ENCODE results near the gene MTA1. TPM values are rescaled to one million over a fixed set of nuclear protein-coding genes. Genes with fewer than 3 reads are reported as not detected.

MTA1 gene
- total RNA-seq, 1 donor from 2014 or later, result 23.5 TPM

DNA sequence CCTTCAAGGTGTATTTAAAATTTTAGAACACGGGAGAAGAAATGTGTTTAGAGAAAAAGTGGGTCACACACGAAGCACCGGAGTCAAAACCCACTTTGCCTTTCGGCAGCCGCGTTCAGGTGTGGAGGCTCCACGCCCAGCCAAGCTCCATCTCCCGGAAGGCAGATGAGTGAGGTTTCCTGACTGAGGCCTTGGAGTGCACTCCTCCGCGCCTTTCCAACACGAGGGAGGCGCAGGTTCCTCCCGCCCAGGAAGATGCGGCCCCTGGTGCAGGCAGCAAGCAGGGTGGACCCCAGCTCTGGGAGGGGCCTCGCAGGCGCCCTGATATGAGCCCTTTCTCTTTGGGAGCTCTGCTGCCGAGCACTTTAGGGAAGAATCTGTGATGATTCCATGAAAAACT lies 22.5 kb downstream of the MTA1 start:
- no peak for DNase-seq (ENCODE audit: low read depth in 2 of 2)

DNA sequence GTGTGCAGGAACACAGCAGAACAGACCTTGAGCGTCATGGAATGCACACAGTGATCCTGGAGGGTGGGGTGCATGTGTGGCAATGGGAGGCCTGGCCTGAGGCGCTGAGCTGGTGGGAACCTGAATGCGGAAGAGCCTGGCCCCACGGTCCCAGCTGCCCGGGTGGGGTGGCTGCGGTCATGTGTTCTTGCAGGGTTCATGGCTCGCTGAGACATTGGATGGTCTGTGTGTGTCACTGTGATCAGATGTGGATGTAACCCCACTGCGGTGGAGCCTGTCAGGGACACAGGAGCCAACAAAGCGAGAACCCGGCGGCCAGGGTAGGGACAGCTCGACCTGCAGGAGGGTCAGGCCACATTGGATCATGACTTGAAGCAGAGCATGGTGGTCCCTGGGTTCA lies 23.2 kb downstream of the MTA1 start:
- no peak for DNase-seq (ENCODE audit: low read depth in 2 of 2)

DNA sequence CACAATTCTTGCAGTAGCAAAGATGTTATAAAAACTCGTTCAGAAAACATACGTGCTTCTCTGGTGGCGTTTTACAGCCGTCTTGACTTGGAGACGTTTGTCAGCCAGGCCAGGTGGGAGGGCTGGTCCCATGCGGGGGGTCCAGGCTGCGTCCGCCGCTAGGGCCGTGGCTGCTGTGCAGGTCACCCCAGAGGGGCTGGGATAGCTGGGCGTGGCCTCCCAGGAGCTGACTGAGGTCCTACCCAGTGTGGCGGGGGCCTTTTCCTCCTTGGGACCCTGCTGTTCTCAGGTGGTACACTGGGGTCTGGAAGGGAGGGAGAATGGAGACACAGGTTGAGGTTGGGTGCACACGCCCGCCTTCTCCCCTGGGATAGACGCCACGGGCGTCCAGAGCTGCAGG lies 25.2 kb downstream of the MTA1 start:
- DNase-seq (ENCODE audit: low read depth in 2 of 2), result no peak

DNA sequence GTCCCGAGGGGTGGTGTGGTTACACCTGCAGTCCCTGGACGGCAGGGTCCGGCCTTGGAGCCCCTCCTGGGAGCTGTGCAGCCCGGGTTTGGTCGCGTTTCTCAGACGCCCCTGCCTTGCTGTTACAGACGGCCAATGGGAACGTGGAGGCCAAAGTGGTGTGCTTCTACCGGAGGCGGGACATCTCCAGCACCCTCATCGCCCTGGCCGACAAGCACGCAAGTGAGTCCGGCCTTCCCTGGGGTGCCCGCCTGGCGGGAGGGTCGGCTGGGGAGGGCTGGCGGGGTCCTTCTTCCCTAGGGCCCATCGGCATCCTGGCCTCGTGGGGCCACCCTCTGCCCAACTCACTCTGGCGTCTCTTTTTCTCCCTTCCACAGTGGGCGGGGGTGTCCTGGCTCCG lies 25.7 kb downstream of the MTA1 start:
- no peak for DNase-seq (ENCODE audit: low read depth in 2 of 2)

DNA sequence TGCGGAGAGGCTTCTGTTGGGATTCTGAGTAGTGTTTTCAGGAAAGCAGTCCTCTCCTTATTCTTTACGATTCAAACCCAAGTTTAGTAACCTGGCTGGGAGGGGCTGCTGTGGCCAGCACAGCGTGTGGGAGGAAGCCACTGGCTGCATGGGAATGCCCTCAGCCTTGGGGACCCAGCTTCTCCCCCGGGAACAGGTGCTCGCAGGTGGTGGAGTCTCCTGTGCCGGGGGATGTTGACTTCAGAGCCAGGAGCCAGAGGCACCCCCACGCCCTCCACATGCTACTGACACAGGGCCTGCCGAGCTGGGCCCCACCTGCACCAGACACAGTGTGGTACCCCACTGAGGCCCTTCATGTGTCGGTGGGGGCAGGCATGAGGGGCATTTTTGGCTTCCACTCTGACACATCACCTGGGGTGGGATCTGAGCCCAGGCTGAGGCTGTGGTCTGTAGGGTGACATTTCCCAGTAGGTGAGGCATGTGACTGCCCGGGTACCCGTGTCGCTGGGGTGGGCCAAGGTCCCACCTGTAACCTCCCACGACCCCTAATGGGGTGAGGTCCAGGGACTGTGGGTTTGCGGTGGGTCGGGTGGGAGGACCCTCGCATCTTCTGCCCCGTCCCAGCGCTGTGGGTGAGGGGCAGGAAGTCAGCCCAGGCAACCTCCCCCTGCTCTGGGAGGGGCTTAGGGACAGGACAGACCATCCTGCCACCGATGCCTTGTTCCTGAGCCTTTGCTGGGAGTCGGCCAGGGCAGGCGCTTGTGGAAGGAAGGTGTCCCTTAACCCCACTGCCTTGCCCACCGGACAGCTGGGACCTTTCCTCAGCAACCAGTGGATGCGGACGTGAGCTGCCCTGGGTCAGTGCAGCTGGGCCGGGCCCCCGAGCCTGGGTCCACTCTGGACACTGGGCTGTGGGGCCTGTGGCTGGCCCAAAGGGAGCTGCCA lies 26.5 kb downstream of the MTA1 start:
- no peak for DNase-seq (ENCODE audit: low read depth in 2 of 2)

DNA sequence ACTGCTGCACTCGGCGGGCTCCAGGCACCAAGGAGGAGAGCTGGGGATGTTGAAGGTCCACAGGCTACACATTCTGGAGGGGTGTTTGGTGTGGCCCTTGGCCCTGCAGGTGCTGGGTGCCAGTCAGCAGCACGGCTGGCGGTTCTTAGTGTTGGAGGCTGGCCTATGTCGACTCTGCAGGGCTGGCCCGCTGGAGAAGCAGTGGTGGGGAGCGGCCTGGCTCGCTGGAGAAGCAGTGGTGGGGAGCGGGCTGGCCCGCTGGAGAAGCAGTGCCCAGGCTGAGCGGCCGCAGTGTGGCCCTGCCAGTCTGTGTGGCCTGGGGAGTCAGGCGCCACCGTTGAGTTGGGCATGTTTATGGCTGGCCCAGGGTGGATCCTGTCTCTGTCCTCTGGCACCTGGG lies 27.3 kb downstream of the MTA1 start:
- DNase-seq (ENCODE audit: low read depth in 2 of 2), result no peak

DNA sequence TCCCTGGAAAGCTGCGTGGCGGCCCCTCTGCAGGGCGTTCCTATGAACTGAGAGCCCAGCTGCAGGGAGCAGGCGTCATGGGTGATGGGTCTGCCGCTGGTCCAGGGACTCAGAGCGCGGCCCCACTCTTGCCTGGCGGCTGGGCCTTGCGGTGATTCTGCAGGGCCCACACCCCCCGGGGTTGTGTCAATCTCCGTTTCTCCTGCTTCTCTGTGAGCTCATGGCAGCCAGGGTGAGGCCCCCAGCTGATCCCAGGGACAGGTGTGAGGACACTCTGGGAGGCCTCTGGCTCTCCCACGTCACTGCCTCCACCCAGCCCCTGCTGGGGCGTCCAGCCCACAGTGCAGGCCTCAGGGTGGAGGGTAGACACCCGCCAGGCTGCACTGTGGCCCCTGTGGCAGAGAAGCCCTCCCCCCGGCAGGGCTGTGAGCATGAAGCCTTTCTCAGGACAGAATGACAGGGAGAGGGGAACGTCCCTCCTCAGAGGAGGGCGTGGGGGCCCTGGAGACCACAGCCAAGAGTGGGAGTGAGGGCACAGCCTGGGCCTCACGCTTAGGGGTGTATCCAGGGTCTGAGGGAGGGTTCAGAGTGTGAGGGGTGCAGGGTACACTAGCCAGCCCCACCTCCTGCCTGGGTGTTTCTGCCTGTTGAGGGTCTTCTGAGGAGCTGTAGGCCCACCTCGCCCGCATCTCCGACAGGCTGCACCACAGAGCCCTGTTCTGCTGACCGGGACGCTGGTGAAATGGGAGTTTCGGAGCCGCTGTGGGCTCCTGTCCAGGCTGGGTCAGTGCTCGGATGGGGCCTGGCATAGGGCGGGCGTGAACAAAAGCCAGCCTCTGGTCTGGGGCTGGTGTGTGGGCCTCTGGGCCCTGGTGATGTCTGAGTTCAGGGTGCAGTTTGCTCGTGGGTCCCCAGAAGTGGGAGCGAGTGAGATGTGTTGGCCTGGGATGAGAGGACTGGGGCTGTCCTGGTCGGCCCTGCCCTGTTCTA lies 28.3 kb downstream of the MTA1 start:
- DNase-seq (ENCODE audit: low read depth in 2 of 2), result no peak

DNA sequence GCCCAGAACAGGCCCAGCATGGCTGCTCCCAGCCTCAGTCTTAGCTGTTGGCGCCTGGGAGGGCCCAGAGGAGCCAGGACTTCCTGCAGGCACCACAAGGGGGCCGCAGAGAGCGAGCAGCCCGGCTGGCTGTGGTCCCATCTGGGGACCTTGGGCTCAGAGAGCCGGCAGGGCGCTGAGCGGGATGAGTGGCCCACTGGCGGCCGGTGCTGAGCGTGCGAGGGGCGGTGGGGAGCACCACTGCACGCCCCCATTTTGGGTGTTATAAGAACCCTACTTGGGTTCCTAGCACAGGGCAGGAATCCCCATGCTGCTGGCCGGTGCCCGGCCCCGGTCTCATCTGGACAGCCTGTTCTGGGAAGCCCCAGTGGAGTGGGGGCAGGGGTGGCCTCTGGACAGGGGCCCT lies 29.1 kb downstream of the MTA1 start:
- DNase-seq (ENCODE audit: low read depth in 2 of 2), result peak in 1 of 2 donors; percentile 71

DNA sequence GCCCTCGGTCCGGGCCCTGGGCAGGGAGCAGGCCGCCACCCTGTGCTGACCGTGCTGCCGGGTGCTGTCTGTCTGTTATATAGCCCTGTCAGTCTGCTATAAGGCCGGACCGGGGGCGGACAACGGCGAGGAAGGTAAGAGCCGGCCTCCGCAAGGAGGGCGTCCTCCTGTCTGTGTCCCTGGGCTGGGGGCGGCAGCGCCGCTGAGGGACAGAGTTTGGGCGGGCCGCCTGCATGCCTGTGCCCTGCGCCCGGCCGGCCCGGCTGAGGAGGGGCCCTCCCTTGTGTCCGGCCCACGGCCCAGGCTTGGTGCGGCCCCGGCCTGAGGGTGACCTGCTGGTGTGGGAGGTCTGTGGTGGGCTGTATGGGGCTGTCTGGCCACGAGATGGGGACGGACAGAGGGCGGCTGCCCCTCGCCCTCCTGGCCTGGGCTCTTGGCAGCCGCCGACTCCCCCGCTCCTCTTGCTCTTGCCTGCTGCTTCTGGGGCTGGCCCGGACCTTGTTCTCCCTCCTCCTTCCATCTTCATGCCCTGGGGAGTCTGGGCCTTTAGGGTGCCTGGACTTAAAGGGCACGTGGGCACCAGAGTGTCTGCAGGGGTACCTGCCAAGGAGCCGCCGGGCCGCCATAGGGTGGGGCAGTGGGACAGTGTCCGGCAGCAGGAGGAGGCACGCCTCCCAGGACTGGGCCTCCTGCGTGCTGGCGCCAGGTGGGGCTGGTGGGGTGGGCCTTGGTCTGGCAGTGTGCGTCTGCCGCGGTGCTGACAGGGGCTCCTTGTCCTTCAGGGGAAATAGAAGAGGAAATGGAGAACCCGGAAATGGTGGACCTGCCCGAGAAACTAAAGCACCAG lies 29.9 kb downstream of the MTA1 start:
- DNase-seq (ENCODE audit: low read depth in 2 of 2), result no peak

DNA sequence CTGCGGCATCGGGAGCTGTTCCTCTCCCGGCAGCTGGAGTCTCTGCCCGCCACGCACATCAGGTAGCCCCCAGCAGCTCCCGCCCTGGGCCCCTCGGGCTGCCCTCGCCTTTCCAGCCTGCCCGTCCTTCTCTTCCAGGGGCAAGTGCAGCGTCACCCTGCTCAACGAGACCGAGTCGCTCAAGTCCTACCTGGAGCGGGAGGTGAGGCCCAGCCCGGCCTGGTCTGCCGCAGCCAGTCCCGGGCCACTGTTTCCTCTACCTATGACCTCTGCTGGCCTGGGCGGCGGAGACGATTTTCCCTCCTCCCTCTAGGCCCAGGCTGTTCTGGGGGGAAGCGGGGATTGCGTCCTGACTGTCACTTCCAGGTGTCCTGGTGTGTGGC lies 30.5 kb downstream of the MTA1 start:
- no peak for DNase-seq (ENCODE audit: low read depth in 2 of 2)

DNA sequence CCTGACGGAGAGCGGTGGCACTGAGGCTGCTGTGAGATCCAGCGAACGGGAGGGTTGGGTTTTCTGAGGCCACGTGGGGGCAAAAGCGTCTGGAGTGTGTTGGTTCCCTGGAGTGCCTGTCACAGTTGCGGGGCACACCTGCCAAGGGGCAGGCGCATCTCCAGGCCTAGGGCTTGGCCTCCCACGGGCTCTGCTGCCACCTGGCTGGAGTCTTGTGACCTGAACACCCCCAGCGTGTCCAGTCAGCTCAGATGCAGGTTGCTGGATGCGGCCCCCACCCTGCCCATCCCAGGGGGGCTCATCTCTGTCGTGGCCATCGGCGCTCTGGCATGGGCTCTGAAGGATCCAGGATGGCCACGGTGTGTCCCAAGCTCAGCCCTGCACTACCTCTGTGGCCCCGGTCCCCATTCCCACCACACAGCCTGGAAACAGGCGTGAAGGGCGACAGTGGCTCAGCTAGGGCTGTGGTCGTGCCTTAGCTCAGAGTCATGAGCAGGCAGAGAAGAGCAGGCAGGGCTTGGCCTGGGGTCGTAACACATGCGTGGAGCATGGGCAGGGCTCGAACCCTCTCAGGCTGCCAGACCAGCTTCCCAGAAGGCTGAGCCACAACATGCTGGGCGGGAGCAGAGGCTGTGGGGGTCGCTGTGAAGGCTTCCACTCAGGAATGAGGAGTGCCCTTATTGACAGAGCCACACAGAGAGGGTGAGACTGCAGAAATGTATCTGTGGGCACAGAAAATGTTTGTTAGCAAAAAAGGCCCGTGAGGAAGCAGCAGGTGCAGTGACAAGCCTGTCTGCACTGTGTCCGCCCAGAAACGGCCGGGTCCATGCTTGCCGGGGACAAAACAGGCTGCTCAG lies 31.5 kb downstream of the MTA1 start:
- no peak for DNase-seq (ENCODE audit: low read depth in 2 of 2)

DNA sequence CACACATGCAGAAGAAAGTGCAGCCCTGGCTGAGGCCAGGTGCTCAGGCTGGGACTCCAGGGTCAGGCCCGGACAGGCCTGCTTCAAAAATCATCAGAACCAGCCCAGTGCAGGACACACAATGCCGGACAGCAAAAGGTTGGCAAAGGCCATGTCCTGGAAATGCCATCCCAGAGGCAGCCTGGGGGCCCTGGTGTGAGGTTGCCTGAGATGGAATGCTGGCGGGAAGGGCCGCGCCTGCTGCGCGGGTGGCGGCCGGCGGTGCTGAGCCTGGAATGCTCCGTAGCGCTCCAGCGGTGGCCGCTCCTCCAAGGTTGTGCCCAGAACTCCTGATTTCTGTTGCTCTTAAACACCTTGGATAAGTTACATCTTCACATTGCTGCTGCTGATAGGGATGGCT lies 33.3 kb downstream of the MTA1 start:
- DNase-seq (ENCODE audit: low read depth in 2 of 2), result no peak

DNA sequence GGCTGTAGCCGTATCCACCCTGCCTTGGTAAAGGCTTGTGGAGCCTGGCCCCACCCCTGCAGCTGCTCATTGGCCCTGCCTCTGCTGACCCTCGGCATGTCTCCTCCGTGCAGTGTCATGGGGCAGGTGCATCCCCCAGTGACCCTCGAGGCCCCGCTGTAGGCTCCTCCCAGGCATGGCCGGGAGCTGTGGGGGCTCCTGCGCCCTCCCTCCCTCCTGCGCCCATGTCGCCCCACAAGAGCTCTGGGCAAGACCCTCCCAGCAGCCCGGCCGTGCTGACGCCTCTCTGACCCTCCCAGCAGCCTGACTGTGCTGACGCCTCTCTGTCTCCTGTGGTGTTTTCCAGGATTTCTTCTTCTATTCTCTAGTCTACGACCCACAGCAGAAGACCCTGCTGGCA lies 34.2 kb downstream of the MTA1 start:
- DNase-seq (ENCODE audit: low read depth in 2 of 2), result no peak

DNA sequence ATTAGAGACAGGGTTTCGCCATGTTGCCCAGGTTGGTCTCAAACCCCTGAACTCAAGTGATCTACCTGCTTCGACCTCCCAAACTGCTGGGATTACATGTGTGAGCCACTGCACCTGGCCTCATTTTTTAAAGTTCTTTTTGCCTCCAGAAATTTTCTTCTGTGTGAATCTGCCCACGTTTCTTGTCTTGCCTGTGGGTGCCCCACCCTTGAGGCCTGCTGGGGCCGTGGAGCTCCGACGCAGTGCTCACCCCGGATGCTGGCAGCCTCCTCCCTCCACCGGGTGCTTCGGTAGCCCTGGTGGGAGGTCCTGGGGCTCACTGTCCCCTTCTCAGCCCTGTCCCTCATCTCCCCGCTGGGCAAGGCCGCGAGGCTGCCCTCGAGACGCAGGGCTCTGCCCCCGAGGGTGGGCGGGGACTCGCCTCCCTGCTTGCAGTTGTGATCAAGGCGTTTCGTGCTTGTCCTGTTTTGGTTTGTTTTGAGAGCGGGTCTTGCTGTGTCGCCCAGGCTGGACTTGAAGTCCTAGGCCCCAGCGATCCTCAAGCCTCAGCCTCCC lies 35.5 kb downstream of the MTA1 start:
- no peak for DNase-seq (ENCODE audit: low read depth in 2 of 2)

DNA sequence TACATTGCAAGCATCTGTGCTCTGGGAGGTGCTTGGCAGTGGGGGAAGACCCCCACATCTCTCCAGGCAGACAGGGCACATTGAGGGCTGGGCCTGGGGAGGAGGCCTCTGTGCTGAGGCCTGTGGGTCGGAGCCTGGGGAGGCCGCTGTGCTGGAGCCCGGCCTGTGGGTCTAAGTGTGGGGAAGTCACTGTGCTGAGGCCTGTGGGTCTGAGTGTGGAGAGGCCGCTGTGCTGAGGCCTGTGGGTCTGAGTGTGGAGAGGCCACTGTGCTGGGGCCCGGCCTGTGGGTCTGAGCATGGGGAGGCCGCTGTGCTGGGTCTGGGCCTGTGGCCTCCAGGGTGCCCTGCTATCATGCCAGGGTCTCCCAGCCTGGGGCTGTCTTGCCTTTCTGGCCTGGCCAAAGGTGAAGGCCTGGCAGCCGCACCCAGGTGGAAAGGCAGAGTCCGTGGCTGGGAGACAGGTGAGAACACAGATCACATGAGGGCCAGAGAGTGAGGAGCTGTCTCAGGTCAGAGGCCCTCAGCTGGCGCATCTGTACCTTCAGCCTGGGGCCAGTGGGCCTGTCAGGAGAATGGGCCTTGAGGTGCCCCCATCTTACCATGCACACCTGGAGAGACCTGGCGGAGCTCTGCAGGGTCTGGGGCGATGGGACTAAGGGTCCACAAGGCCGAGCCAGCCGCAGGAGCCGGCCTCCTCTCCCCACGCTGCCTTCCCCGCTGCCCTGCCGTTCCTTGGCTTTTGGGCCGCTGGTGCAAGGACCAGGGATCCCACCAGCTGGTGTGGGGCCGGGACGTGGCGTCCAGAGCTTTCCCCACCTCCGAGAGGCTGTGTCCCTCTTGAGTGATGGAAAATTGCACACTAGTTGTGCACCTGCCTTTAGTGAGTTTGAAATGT lies 36.4 kb downstream of the MTA1 start:
- DNase-seq (ENCODE audit: low read depth in 2 of 2), result no peak

DNA sequence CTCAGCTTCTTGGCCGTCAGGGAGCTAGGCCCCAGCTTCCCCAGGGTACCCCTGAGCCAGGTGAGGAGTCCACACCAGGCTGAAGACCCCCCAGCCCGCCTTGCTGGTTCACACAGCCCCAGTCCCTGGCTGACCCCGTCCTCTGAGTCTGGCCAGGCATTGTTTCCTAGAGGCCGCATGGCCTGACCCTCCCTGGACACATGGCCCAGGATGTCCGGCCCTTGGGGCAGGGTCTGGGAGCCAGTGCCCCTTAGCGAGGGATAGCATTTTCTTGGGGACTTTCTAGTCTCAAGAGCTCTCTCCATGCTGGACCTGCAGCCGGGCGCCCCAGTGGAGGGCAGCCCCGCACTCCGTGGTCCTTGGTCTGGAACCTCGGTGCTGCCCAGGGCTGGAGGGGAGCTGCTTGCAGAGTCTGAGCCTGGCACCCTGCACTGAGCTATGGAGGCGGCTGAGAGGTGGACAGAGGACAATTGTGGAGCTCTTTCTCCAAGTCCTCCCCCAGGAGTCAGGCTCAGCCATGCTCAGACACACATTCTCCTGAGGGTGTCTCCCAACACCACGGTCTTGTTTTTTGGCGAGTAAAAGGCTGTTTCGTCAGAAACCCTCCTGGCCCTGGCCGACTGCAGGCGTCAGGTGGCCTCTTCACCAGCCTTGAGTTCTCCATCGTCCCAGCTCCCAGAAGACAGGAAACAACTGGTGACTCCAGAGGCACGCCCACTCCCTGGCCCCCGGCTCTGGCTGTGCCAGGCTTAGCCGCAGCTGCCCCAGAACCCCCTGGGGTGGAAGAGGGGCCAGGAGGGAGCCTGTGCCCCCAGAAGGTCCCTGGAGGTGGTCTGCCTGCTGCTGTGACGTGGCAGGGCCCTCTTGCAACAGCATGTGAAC lies 37.4 kb downstream of the MTA1 start:
- no peak for DNase-seq (ENCODE audit: low read depth in 2 of 2)

DNA sequence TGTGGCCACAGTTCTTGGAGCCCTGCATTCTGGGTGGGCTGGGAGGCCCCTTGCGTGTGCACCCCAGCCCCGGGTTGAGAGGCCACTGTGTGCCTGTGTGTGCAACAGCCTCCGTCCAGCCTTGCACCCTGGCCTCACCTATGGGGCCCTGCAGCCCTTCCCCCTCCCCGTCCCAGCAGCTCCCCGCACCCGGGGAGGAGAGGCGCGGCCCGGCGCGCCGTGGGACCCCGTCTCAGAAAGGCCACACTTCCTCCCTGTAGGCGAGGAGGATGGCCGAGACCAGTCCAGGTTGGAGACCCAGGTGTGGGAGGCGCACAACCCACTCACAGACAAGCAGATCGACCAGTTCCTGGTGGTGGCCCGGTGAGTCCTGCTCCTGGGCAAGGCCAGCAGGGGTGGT lies 38.4 kb downstream of the MTA1 start:
- no peak for DNase-seq (ENCODE audit: low read depth in 2 of 2)

DNA sequence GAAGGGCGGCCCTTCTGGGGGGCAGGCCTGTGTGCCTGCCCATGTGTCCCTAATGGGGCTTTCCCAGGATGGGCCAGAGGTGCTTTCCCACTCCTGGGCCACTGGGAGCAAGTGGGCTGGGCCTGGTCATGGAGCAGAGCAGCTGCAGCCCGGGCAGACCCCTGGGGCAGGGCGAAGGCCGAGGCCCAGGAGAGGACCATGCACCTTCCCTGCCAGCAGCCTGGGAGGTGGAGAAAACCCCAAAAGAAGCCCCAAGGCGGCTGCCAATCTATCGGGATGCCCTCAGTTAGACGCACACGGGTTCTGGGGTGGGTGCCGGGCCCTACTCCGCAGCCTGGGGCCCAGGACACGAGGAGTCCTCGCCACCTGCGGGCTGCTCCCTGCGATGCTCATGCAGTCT lies 38.9 kb downstream of the MTA1 start:
- no peak for DNase-seq (ENCODE audit: low read depth in 2 of 2)
